ENCODE measurements around the gene UBE2I.

DNA sequence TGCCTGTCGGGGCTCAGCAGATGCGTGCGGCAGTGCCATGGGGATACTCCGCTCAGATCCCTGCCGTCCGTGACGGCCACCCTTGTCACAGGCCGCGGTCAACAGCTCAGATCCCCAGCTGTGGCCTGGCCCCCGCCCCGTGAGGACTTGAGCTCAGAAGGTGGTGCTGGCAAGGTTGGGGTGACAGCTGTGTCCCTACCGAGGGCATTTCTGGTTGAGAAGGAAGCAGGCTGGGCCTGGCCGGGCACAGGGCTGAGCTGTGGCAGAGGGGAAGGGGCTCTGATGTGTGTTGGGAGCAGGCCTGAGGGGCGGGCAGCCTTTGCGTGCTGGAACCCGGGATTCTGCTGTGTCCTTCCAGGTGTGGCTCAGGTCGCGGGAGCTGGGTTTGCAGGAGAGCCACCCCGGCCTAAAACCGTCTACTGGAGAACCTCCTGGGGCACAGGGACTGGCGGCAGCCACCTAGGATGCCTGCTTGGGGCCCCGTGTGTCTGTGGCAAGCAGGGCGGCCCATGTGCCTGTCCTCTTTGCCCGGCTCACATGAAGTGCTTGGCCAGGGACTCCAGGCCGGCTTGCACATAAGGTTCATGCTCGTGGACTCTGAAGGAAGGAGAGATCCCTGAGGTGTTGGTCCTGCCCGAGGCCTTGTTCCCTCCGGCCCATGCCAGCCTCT is 5.1 kb downstream of the UBE2I start:
- TF ChIP-seq POLR2AphosphoS5 (IDR thresholded peaks at IDR 0.05; ENCODE audit: low read depth, low read length): no peak
- no peak for TF ChIP-seq ZNF274 (IDR thresholded peaks at IDR 0.05; ENCODE audit: low read depth, low read length)
- no peak for TF ChIP-seq SIN3A (IDR thresholded peaks at IDR 0.05; ENCODE audit: low read depth)
- TF ChIP-seq, protein P1, sequence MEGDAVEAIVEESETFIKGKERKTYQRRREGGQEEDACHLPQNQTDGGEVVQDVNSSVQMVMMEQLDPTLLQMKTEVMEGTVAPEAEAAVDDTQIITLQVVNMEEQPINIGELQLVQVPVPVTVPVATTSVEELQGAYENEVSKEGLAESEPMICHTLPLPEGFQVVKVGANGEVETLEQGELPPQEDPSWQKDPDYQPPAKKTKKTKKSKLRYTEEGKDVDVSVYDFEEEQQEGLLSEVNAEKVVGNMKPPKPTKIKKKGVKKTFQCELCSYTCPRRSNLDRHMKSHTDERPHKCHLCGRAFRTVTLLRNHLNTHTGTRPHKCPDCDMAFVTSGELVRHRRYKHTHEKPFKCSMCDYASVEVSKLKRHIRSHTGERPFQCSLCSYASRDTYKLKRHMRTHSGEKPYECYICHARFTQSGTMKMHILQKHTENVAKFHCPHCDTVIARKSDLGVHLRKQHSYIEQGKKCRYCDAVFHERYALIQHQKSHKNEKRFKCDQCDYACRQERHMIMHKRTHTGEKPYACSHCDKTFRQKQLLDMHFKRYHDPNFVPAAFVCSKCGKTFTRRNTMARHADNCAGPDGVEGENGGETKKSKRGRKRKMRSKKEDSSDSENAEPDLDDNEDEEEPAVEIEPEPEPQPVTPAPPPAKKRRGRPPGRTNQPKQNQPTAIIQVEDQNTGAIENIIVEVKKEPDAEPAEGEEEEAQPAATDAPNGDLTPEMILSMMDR (IDR thresholded peaks at IDR 0.05 in 2 of 3, conservative IDR thresholded peaks at IDR 0.05 in 1 of 3; ENCODE audit: borderline replicate concordance in 1 of 3, insufficient read depth in 1 of 3, low read depth in 2 of 3, low read length in 2 of 3): no peak
- no peak for TF ChIP-seq ELF1 (IDR thresholded peaks at IDR 0.05; ENCODE audit: borderline replicate concordance, low read depth)
- TF ChIP-seq, protein P2, sequence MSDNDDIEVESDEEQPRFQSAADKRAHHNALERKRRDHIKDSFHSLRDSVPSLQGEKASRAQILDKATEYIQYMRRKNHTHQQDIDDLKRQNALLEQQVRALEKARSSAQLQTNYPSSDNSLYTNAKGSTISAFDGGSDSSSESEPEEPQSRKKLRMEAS (IDR thresholded peaks at IDR 0.05): no peak
- no peak for TF ChIP-seq POLR2A (IDR thresholded peaks at IDR 0.05; ENCODE audit: borderline replicate concordance, extremely low read depth, insufficient read depth, insufficient read length)
- no peak for TF ChIP-seq CEBPB (IDR thresholded peaks at IDR 0.05; ENCODE audit: low read depth)
- TF ChIP-seq, protein P3, sequence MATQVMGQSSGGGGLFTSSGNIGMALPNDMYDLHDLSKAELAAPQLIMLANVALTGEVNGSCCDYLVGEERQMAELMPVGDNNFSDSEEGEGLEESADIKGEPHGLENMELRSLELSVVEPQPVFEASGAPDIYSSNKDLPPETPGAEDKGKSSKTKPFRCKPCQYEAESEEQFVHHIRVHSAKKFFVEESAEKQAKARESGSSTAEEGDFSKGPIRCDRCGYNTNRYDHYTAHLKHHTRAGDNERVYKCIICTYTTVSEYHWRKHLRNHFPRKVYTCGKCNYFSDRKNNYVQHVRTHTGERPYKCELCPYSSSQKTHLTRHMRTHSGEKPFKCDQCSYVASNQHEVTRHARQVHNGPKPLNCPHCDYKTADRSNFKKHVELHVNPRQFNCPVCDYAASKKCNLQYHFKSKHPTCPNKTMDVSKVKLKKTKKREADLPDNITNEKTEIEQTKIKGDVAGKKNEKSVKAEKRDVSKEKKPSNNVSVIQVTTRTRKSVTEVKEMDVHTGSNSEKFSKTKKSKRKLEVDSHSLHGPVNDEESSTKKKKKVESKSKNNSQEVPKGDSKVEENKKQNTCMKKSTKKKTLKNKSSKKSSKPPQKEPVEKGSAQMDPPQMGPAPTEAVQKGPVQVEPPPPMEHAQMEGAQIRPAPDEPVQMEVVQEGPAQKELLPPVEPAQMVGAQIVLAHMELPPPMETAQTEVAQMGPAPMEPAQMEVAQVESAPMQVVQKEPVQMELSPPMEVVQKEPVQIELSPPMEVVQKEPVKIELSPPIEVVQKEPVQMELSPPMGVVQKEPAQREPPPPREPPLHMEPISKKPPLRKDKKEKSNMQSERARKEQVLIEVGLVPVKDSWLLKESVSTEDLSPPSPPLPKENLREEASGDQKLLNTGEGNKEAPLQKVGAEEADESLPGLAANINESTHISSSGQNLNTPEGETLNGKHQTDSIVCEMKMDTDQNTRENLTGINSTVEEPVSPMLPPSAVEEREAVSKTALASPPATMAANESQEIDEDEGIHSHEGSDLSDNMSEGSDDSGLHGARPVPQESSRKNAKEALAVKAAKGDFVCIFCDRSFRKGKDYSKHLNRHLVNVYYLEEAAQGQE (IDR thresholded peaks at IDR 0.05; ENCODE audit: low read depth): no peak
- TF ChIP-seq RAD21 (IDR thresholded peaks at IDR 0.05; ENCODE audit: low read depth): no peak
- no peak for TF ChIP-seq EZH2phosphoT487 (IDR thresholded peaks at IDR 0.05; ENCODE audit: borderline replicate concordance)
- TF ChIP-seq CBX3 (IDR thresholded peaks at IDR 0.05; ENCODE audit: low read depth): no peak
- TF ChIP-seq, protein P4, sequence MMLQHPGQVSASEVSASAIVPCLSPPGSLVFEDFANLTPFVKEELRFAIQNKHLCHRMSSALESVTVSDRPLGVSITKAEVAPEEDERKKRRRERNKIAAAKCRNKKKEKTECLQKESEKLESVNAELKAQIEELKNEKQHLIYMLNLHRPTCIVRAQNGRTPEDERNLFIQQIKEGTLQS (IDR thresholded peaks at IDR 0.05): no peak
- TF ChIP-seq JUND (IDR thresholded peaks at IDR 0.05): no peak

Data from HCT116 (cell line).